HFF-Myc (cell line): ENCODE results near the gene UBN2.
A peak's percentile ranks its signal among the peaks of the same experiment; 100 is the strongest.

ENCODE experiments used
- DNase-seq: peaks from one replicate; pipeline ENCODE4 v3.0.0-alpha.2; 2011; ENCODE audit warnings: low read depth; ENCODE audit errors: extremely low read depth
- H3K4me3 ChIP-seq: replicated peaks from 2 replicates; pipeline ENCODE4 v1.5.1; 2011; ENCODE audit warnings: low read depth, mild to moderate bottlenecking, control low read depth, low read length
- TF ChIP-seq, protein P1 (sequence below): IDR thresholded peaks from 2 replicates; pipeline ENCODE4 v1.5.1; 2012; ENCODE audit warnings: mild to moderate bottlenecking, low read depth, low read length, control low read depth; ENCODE audit errors: missing control alignments

UBN2 gene

DNA sequence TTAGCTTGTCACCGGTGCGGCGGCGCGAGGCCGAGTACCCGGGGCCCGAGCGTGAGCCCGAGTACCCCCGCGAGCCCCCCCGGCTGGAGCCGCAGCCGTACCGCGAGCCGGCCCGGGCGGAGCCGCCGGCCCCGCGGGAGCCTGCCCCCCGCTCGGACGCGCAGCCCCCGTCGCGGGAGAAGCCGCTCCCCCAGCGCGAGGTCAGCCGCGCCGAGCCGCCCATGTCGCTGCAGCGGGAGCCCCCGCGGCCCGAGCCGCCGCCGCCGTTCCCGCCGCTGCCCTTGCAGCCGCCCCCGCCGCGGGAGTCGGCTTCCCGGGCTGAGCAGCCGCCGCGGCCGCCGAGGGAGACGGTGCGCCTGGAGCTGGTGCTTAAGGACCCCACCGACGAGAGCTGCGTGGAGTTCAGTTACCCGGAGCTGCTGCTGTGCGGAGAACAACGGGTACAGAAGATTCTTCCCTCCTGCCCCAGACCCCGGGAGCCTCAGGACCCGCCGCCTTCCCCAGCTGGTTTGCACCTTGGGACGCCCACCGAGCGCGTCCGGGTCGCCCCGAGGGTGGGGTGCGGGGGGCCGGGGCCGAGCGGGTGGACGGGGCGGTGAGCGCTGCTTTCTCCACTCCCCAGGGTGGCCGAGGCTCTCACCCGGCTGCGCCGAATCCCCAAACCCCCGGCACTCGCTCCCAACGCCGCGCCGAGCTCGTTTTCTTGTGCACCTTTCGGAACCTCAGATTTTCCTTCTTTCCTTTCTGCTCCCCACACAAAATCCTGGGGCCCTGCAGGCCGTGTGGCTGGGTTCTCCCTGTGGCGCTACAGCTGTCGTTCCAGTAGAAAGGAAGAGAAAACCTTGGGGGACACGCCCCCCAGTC is 708 bp downstream of the UBN2 start:
- no peak for DNase-seq

GRCh38 chr7:139232377-139232717 is 1.3 kb downstream of the UBN2 start:
- TF ChIP-seq, protein P1, sequence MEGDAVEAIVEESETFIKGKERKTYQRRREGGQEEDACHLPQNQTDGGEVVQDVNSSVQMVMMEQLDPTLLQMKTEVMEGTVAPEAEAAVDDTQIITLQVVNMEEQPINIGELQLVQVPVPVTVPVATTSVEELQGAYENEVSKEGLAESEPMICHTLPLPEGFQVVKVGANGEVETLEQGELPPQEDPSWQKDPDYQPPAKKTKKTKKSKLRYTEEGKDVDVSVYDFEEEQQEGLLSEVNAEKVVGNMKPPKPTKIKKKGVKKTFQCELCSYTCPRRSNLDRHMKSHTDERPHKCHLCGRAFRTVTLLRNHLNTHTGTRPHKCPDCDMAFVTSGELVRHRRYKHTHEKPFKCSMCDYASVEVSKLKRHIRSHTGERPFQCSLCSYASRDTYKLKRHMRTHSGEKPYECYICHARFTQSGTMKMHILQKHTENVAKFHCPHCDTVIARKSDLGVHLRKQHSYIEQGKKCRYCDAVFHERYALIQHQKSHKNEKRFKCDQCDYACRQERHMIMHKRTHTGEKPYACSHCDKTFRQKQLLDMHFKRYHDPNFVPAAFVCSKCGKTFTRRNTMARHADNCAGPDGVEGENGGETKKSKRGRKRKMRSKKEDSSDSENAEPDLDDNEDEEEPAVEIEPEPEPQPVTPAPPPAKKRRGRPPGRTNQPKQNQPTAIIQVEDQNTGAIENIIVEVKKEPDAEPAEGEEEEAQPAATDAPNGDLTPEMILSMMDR = no peak
- no peak for DNase-seq
- peak overlapping the region; percentile 86 for H3K4me3 ChIP-seq

More for the DNA sequence above, 708 bp downstream of the UBN2 start:
- H3K4me3 ChIP-seq = peak overlapping the region; percentile 86
- TF ChIP-seq, protein P1 = no peak

GRCh38 chr7:139232904-139233303 is 1.9 kb downstream of the UBN2 start:
- TF ChIP-seq, protein P1 = no peak
- DNase-seq = no peak
- peak overlapping the region; percentile 86; the same call in 1 of the 2 replicates for H3K4me3 ChIP-seq

DNA sequence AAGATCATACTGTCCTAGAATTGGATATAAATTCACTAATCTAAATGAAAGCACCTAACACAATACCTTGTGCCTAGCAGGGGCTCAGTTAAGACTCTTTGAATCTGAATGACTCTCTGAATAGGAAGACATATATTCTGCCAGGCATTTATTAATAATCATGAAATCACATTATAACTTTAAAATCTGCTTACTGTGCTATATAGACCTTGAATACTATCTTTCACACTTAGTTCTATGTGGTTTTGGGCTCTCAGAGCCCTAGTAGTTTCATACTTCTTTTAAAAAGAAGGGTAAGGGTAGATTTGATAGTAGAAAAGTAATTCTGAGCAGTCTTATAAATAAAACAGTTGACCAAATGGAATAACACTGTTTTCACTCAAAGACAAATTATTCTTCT is 10.2 kb downstream of the UBN2 start:
- TF ChIP-seq, protein P1 = no peak
- no peak for DNase-seq
- H3K4me3 ChIP-seq = no peak overlapping the region

DNA sequence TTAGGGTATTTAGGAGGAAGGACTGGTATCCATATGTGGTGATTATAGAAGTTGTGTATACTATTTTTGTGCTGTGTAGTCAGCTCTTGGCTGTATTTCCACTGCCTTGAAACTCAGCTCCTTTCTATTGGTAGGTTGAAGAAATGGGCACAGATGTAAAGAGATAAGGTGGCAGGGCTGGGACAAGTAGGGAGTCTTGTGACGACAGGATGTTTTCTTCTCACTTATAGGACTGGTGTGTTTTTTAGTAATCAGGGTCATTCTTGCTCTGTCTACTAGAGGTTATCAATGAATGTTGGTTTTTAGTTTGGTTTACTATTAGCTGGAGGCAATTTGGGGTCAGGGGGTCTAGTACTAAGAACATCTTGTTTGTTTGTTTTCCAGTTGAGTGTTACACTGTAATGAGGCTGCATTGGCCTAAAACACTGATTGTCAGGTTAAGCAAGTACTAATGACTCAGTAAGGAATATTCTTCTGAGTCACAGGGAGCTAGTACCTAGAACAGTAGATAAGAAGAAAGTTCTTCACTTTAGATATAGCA is 11.8 kb downstream of the UBN2 start:
- H3K4me3 ChIP-seq = no peak overlapping the region
- TF ChIP-seq, protein P1 = no peak
- no peak for DNase-seq

DNA sequence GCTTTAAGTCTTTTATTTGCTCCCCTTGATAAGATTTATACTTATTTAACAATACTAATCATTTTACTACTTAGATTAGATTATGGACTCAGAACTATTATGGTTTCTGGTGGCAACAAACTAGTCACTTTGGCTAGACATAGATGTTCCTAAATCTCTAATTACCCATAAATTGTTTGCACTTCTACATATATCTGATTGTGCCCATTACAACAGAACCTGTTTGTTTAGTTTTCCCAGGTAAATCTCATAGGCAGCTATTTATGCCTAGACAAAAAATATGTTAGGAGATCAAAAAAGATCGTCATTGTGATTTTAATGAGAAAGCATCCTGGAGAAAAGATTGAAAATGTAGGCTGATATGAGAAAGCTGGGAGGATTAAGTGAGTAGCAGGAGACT is 14.4 kb downstream of the UBN2 start:
- TF ChIP-seq, protein P1 = no peak
- H3K4me3 ChIP-seq = no peak overlapping the region
- DNase-seq = no peak
